OCI-LY1 (cell line): ENCODE data around the gene PYGB.

ENCODE experiments used
- H2AFZ ChIP-seq: fragments of 200-600 bp; sonication (generic), shearing (Covaris generic); 2 replicates; pipeline ENCODE4 v1.6.0; 2014; ENCODE audit warnings: antibody characterized with exemption, mild to moderate bottlenecking, low read length
- H3F3A ChIP-seq: fragments of 200-600 bp; sonication (generic), shearing (Covaris generic); 2 replicates; pipeline ENCODE4 v1.6.0; 2014; ENCODE audit warnings: mild to moderate bottlenecking, antibody characterized with exemption, low read length, moderate library complexity; ENCODE audit not compliant: insufficient read depth
- H3K27ac ChIP-seq: fragments of 200-600 bp; sonication (generic); 2 replicates; pipeline ENCODE4 v1.5.1; 2014; ENCODE audit warnings: low read length, mixed run types, mild to moderate bottlenecking, low read depth; ENCODE audit not compliant: poor library complexity, severe bottlenecking
- H3K27me3 ChIP-seq: fragments of 200-600 bp; sonication (generic); 2 replicates; pipeline ENCODE4 v1.6.0; 2014; ENCODE audit warnings: antibody characterized with exemption, mild to moderate bottlenecking, low read length, moderate library complexity; ENCODE audit not compliant: insufficient read depth
- H3K36me3 ChIP-seq: fragments of 200-600 bp; sonication (generic); 2 replicates; pipeline ENCODE4 v1.6.1; 2014; ENCODE audit warnings: mild to moderate bottlenecking, antibody characterized with exemption, low read length, moderate library complexity, mixed read lengths; ENCODE audit not compliant: insufficient read depth
- H3K4me1 ChIP-seq: fragments of 200-600 bp; sonication (generic); 2 replicates; pipeline ENCODE4 v1.5.1; 2014; ENCODE audit warnings: mild to moderate bottlenecking, low read length, moderate library complexity; ENCODE audit not compliant: insufficient read depth, severe bottlenecking
- H3K4me2 ChIP-seq: fragments of 200-600 bp; sonication (generic), shearing (Covaris generic); 2 replicates; pipeline ENCODE4 v1.6.1; 2014; ENCODE audit warnings: low read length
- H3K4me3 ChIP-seq: fragments of 200-600 bp; sonication (generic); 2 replicates; pipeline ENCODE4 v1.5.1; 2014; ENCODE audit warnings: low read length, low read depth, mild to moderate bottlenecking, mixed read lengths; ENCODE audit not compliant: poor library complexity, severe bottlenecking
- H3K79me2 ChIP-seq: fragments of 200-600 bp; shearing (Covaris generic); 2 replicates; pipeline ENCODE4 v1.6.1; 2016; ENCODE audit warnings: mixed run types, low read length, mixed read lengths; ENCODE audit not compliant: insufficient read depth
- H3K9ac ChIP-seq: fragments of 200-600 bp; sonication (generic), shearing (Covaris generic); 2 replicates; pipeline ENCODE4 v1.6.1; 2014; ENCODE audit warnings: mild to moderate bottlenecking, low read length, mixed read lengths
- H3K9me2 ChIP-seq: fragments of 200-600 bp; sonication (generic), shearing (Covaris generic); 2 replicates; pipeline ENCODE4 v1.6.1; 2014; ENCODE audit warnings: low read depth, mild to moderate bottlenecking, low read length, mixed read lengths
- H3K9me3 ChIP-seq: fragments of 200-600 bp; shearing (Covaris generic); 2 replicates; pipeline ENCODE4 v1.6.1; 2014; ENCODE audit warnings: low read length, mixed read lengths
- H4K20me1 ChIP-seq: fragments of 200-600 bp; sonication (generic), shearing (Covaris generic); 2 replicates; pipeline ENCODE4 v1.6.0; 2016; ENCODE audit warnings: mild to moderate bottlenecking, low read length; ENCODE audit not compliant: insufficient read depth
- EZH2 ChIP-seq: fragments of 200-600 bp; sonication (generic), shearing (Covaris generic); IDR thresholded peaks from 2 replicates; pipeline ENCODE4 v1.8.0; 2017; ENCODE audit warnings: borderline replicate concordance, mixed run types, mild to moderate bottlenecking, antibody characterized with exemption, low read length, moderate library complexity, mixed read lengths
- TF ChIP-seq, protein P1 (sequence below): fragments of 200-600 bp; sonication (generic), shearing (Covaris generic); IDR thresholded peaks from 2 replicates; pipeline ENCODE4 v1.5.1; 2017; ENCODE audit warnings: mild to moderate bottlenecking, antibody characterized with exemption, low read length, moderate library complexity, mixed read lengths

Gene PYGB

DNA sequence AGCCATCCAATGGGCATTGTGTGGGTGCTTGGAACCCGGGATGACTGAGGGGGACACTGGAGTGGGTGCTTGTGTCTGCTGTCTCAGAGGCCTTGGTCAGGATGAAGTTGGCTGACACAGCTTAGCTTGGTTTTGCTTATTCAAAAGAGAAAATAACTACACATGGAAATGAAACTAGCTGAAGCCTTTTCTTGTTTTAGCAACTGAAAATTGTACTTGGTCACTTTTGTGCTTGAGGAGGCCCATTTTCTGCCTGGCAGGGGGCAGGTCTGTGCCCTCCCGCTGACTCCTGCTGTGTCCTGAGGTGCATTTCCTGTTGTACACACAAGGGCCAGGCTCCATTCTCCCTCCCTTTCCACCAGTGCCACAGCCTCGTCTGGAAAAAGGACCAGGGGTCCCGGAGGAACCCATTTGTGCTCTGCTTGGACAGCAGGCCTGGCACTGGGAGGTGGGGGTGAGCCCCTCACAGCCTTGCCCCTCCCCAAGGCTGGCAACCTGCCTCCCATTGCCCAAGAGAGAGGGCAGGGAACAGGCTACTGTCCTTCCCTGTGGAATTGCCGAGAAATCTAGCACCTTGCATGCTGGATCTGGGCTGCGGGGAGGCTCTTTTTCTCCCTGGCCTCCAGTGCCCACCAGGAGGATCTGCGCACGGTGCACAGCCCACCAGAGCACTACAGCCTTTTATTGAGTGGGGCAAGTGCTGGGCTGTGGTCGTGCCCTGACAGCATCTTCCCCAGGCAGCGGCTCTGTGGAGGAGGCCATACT, 49.4 kb downstream of the PYGB start:
- Histone ChIP-seq H3K9me2 (no peaks in the 10 kb centered on the region), H3K9me3 (no peaks in the 10 kb centered on the region), H3K4me1 (peaks cover 10% of the 10 kb centered on the region), H3K27me3 (no peaks in the 10 kb centered on the region), H3K4me3 (no peak overlapping the region), H3K4me2 (no peak overlapping the region), H3K79me2 (no peaks in the 10 kb centered on the region), H3K27ac (no peak overlapping the region), H4K20me1 (no peaks in the 10 kb centered on the region), H3F3A (no peaks in the 10 kb centered on the region), H3K36me3 (peaks cover 33% of the 10 kb centered on the region; the same call in 1 of the 2 replicates), H3K9ac (no peak overlapping the region), H2AFZ (no peak overlapping the region)
- TF ChIP-seq, protein P1, sequence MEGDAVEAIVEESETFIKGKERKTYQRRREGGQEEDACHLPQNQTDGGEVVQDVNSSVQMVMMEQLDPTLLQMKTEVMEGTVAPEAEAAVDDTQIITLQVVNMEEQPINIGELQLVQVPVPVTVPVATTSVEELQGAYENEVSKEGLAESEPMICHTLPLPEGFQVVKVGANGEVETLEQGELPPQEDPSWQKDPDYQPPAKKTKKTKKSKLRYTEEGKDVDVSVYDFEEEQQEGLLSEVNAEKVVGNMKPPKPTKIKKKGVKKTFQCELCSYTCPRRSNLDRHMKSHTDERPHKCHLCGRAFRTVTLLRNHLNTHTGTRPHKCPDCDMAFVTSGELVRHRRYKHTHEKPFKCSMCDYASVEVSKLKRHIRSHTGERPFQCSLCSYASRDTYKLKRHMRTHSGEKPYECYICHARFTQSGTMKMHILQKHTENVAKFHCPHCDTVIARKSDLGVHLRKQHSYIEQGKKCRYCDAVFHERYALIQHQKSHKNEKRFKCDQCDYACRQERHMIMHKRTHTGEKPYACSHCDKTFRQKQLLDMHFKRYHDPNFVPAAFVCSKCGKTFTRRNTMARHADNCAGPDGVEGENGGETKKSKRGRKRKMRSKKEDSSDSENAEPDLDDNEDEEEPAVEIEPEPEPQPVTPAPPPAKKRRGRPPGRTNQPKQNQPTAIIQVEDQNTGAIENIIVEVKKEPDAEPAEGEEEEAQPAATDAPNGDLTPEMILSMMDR, result no peak
- no peak for TF ChIP-seq EZH2

DNA sequence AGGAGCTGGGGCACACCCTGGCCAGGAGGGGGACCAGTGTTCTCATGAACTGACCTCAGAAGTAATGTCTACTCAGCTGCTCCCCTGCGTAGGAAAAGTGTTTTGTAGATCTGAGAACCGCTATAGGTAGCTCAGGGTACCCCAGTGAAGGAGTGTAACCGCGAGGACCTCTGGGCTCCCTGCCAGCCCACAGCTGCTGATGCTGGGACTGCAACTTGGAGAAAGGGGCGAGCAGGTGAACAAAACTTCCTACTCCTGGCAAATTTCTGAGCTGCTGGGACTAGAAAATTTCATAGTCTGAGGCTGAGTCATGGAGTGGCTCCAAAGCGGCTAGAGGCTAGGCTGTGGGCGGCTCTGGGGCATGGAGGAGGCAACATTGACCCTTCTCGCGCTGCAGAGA, 51.9 kb downstream of the PYGB start:
- H3K27ac ChIP-seq, result no peak overlapping the region
- H3K9me2 ChIP-seq, result no peaks in the 10 kb centered on the region
- no peak overlapping the region for H3K4me2 ChIP-seq
- peaks cover 40% of the 10 kb centered on the region; the same call in 1 of the 2 replicates for H3K36me3 ChIP-seq
- H3K4me1 ChIP-seq, result peaks cover 6% of the 10 kb centered on the region
- no peaks in the 10 kb centered on the region for H3F3A ChIP-seq
- no peak overlapping the region for H3K9ac ChIP-seq
- no peaks in the 10 kb centered on the region for H3K9me3 ChIP-seq
- H2AFZ ChIP-seq, result no peak overlapping the region
- no peak overlapping the region for H3K4me3 ChIP-seq
- TF ChIP-seq EZH2, result no peak
- TF ChIP-seq, protein P1, result no peak
- no peaks in the 10 kb centered on the region for H4K20me1 ChIP-seq
- no peaks in the 10 kb centered on the region for H3K79me2 ChIP-seq
- no peaks in the 10 kb centered on the region for H3K27me3 ChIP-seq

DNA sequence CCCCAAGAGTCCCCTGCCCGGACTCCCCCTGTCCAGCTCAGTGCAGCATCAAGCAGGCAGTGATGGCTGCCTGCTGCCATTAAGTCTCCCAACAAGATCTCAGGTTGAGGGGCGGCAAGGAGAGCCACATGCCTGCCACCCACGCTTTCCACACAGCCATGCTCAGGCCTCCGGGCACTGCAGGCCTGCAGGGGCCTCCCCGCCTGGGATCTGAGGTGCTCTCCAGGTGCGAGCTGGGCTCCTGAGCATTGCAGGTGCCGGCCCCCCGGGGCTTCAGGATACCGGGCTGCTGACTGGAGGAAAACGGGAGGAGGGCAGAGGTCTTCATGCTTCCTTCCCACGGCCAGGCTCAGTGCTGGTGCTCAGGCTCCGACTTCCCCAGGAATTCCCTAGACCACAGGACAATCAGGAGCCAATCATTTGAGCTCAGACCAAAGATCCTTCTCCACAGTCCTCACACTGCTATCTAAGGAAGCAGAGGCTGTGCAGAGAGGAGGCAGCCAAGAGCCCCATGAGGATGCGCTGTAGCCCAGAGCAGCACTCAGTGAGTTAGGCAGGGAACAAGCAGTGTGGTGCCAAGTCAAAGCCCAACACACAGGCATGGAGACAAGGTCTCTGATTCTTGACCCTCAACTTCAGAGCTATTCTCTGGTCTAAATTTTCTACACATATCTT, 52.7 kb downstream of the PYGB start:
- Histone ChIP-seq H3F3A (no peaks in the 10 kb centered on the region), H3K27ac (no peak overlapping the region), H3K9me2 (no peaks in the 10 kb centered on the region), H3K4me2 (no peak overlapping the region), H3K36me3 (peaks cover 35% of the 10 kb centered on the region; the same call in 1 of the 2 replicates), H3K4me3 (no peak overlapping the region), H3K9ac (no peak overlapping the region), H3K27me3 (no peaks in the 10 kb centered on the region), H2AFZ (no peak overlapping the region), H4K20me1 (no peaks in the 10 kb centered on the region), H3K9me3 (no peaks in the 10 kb centered on the region), H3K79me2 (no peaks in the 10 kb centered on the region), H3K4me1 (no peaks in the 10 kb centered on the region)
- TF ChIP-seq EZH2, result no peak
- TF ChIP-seq, protein P1, result no peak
